HEK293T (cell line): ENCODE measurements around the gene P2RX3.

Source experiments
- ARNT ChIP-seq: fragments of 450-650 bp; IDR thresholded peaks from 2 replicates; pipeline ENCODE4 v1.6.1; 2017; ENCODE audit warnings: mild to moderate bottlenecking
- BHLHE40 ChIP-seq: fragments of 450-650 bp; IDR thresholded peaks from 2 replicates; pipeline ENCODE4 v1.6.1; 2016; ENCODE audit warnings: mild to moderate bottlenecking, moderate library complexity, borderline replicate concordance
- ELF4 ChIP-seq: fragments of 450-650 bp; IDR thresholded peaks from 2 replicates; pipeline ENCODE4 v1.6.1; 2017; ENCODE audit warnings: antibody characterized with exemption
- FOXK2 ChIP-seq: fragments of 450-650 bp; IDR thresholded peaks from 2 replicates; pipeline ENCODE4 v1.6.1; 2016; ENCODE audit warnings: mild to moderate bottlenecking
- FOXM1 ChIP-seq: fragments of 450-650 bp; IDR thresholded peaks from 2 replicates; pipeline ENCODE4 v1.6.1; 2017; ENCODE audit warnings: mild to moderate bottlenecking, borderline replicate concordance
- HDGF ChIP-seq: fragments of 450-650 bp; IDR thresholded peaks from 2 replicates; pipeline ENCODE4 v1.6.1; 2017; ENCODE audit warnings: antibody characterized with exemption, borderline replicate concordance
- ZNF384 ChIP-seq: fragments of 450-650 bp; IDR thresholded peaks from 2 replicates; pipeline ENCODE4 v1.6.1; 2016

DNA sequence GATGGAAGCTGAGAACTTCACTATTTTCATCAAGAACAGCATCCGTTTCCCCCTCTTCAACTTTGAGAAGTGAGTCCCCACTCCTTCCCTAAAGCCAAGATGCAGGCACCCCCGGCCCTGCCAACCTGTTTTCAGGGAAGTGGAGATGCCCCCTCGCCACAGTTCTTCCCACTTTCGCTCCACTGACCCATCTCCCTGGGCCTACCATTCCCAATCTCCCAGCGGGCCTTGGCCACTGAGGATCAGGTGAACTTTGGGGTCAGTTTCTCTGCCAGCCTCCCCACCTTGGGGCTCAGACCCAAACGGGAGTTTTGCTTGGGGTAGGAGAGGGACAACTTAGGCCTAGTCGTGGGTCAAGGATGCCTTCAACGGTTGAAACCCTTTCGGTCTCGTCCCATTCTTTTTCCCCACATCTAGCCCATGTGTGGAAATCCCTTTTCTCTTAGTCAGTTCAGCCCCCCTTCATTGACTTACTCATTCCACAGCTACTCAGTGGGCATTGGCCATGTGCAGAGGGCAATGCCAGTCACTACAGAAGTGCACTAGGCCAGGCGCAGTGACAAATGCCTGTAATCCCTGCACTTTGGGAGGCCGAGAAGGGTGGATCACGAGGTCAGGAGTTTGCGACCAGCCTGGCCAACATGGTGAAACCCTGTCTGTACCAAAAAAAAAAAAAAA lies 10.6 kb downstream of the P2RX3 start:
- no peak for TF ChIP-seq ZNF384
- TF ChIP-seq FOXK2: no peak
- TF ChIP-seq ELF4: no peak
- TF ChIP-seq HDGF: no peak
- no peak for TF ChIP-seq FOXM1
- no peak for TF ChIP-seq BHLHE40
- no peak for TF ChIP-seq ARNT
